ENCODE data around the gene PLCB1. TPM values are rescaled to one million over a fixed set of nuclear protein-coding genes. Genes with fewer than 3 reads are reported as not detected.
A peak's percentile ranks its signal among the peaks of the same experiment; 100 is the strongest.

Gene PLCB1
- total RNA-seq, 1 experiment from 2014 or later, result 4.4 TPM

- Histone ChIP-seq H3K79me2 (ENCODE audit: low read length) (no peaks in the 10 kb centered on the region), H3K9me3 (ENCODE audit: low read length) (no peaks in the 10 kb centered on the region; the same call in 1 of the 2 replicates), H3K9me2 (replicated peaks; ENCODE audit: low read length) (no peaks in the 10 kb centered on the region), H3K27me3 (ENCODE audit: low read length) (peaks cover 10% of the 10 kb centered on the region; the same call in 1 of the 2 replicates), H3K4me2 (ENCODE audit: low read length) (no peak overlapping the region), H3K9ac (ENCODE audit: low read length) (no peak overlapping the region), H3F3A (ENCODE audit: low read length, unreplicated experiment) (no peaks in the 10 kb centered on the region), H3K4me3 (ENCODE audit: low read length) (no peak overlapping the region), H2AFZ (ENCODE audit: low read length) (no peak overlapping the region), H3K36me3 (ENCODE audit: low read depth, low read length) (no peaks in the 10 kb centered on the region), H3K27ac (ENCODE audit: low read length) (no peak overlapping the region), H4K20me1 (ENCODE audit: low read length) (no peaks in the 10 kb centered on the region), H3K4me1 (ENCODE audit: insufficient read depth, low read length) (no peaks in the 10 kb centered on the region)
- no peak for DNase-seq
- TF ChIP-seq, protein P1, sequence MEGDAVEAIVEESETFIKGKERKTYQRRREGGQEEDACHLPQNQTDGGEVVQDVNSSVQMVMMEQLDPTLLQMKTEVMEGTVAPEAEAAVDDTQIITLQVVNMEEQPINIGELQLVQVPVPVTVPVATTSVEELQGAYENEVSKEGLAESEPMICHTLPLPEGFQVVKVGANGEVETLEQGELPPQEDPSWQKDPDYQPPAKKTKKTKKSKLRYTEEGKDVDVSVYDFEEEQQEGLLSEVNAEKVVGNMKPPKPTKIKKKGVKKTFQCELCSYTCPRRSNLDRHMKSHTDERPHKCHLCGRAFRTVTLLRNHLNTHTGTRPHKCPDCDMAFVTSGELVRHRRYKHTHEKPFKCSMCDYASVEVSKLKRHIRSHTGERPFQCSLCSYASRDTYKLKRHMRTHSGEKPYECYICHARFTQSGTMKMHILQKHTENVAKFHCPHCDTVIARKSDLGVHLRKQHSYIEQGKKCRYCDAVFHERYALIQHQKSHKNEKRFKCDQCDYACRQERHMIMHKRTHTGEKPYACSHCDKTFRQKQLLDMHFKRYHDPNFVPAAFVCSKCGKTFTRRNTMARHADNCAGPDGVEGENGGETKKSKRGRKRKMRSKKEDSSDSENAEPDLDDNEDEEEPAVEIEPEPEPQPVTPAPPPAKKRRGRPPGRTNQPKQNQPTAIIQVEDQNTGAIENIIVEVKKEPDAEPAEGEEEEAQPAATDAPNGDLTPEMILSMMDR (conservative IDR thresholded peaks at IDR 0.05; ENCODE audit: low read depth, low read length), result no peak
- TF ChIP-seq EZH2 (IDR thresholded peaks at IDR 0.05; ENCODE audit: low read length, unreplicated experiment), result no peak
- TF ChIP-seq EZH2phosphoT487 (IDR thresholded peaks at IDR 0.05; ENCODE audit: borderline replicate concordance, low read length), result no peak
- BruUV-seq (replicated peaks), result no TSS peak
- intact Hi-C loops (cut with micrococcal nuclease), result no loop called here
- peak; percentile 13; the same call in 1 of the 2 replicates for ATAC-seq
- POLR2A ChIA-PET (ENCODE audit: unreplicated experiment), result no interaction called here
- CTCF ChIA-PET, result no interaction called here
Observed at GRCh38 chr20:8504030-8504429, 372.0 kb downstream of the PLCB1 start.

- H3K79me2 ChIP-seq (ENCODE audit: low read length), result no peaks in the 10 kb centered on the region
- H3K27me3 ChIP-seq (ENCODE audit: low read length), result peaks cover 9% of the 10 kb centered on the region; the same call in 1 of the 2 replicates
- H3K4me2 ChIP-seq (ENCODE audit: low read length), result no peak overlapping the region
- BruUV-seq (replicated peaks), result no TSS peak
- H3F3A ChIP-seq (ENCODE audit: low read length, unreplicated experiment), result no peaks in the 10 kb centered on the region
- DNase-seq (no peak), ATAC-seq (no peak)
- CTCF ChIA-PET, result no interaction called here
- H3K9me3 ChIP-seq (ENCODE audit: low read length), result no peaks in the 10 kb centered on the region; the same call in 1 of the 2 replicates
- no peaks in the 10 kb centered on the region for H4K20me1 ChIP-seq (ENCODE audit: low read length)
- H3K9ac ChIP-seq (ENCODE audit: low read length), result no peak overlapping the region
- intact Hi-C loops (cut with micrococcal nuclease), result no loop called here
- no peaks in the 10 kb centered on the region for H3K4me1 ChIP-seq (ENCODE audit: insufficient read depth, low read length)
- no peak overlapping the region for H3K4me3 ChIP-seq (ENCODE audit: low read length)
- POLR2A ChIA-PET (ENCODE audit: unreplicated experiment), result no interaction called here
- H3K36me3 ChIP-seq (ENCODE audit: low read depth, low read length), result no peaks in the 10 kb centered on the region
- H2AFZ ChIP-seq (ENCODE audit: low read length), result no peak overlapping the region
- H3K27ac ChIP-seq (ENCODE audit: low read length), result no peak overlapping the region
- TF ChIP-seq, protein P1 (conservative IDR thresholded peaks at IDR 0.05; ENCODE audit: low read depth, low read length), result no peak
- no peak for TF ChIP-seq EZH2phosphoT487 (IDR thresholded peaks at IDR 0.05; ENCODE audit: borderline replicate concordance, low read length)
- no peak for TF ChIP-seq EZH2 (IDR thresholded peaks at IDR 0.05; ENCODE audit: low read length, unreplicated experiment)
- H3K9me2 ChIP-seq (replicated peaks; ENCODE audit: low read length), result no peaks in the 10 kb centered on the region
Observed at GRCh38 chr20:8505476-8506200, 373.6 kb downstream of the PLCB1 start.

DNA sequence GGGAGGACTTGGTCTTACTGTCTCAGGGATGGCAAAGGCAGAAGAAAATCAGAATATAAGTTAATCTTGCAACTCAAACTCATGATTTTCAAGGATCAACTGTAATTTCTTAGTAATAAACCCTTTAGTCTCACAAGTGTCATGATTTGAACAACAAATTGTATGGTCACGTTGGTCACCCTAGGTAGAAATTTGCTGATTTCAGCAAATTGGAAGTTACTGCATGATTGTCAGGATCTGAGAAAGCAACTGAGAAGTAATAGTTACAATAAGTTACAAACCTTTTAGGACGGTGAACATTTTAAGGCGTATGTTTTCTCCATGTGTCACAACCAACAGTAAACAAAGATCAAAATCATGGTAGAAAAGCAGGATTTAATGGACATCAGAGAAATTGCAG, 375.2 kb downstream of the PLCB1 start:
- Histone ChIP-seq H3F3A (ENCODE audit: low read length, unreplicated experiment) (no peaks in the 10 kb centered on the region), H3K4me1 (ENCODE audit: insufficient read depth, low read length) (no peaks in the 10 kb centered on the region), H2AFZ (ENCODE audit: low read length) (no peak overlapping the region), H3K4me2 (ENCODE audit: low read length) (no peak overlapping the region), H3K4me3 (ENCODE audit: low read length) (no peak overlapping the region), H3K79me2 (ENCODE audit: low read length) (no peaks in the 10 kb centered on the region), H3K27ac (ENCODE audit: low read length) (no peak overlapping the region), H3K27me3 (ENCODE audit: low read length) (peaks cover 9% of the 10 kb centered on the region), H3K9me2 (replicated peaks; ENCODE audit: low read length) (no peaks in the 10 kb centered on the region), H3K9me3 (ENCODE audit: low read length) (no peaks in the 10 kb centered on the region; the same call in 1 of the 2 replicates), H3K36me3 (ENCODE audit: low read depth, low read length) (no peaks in the 10 kb centered on the region), H4K20me1 (ENCODE audit: low read length) (no peaks in the 10 kb centered on the region), H3K9ac (ENCODE audit: low read length) (no peak overlapping the region)
- TF ChIP-seq, protein P1 (conservative IDR thresholded peaks at IDR 0.05; ENCODE audit: low read depth, low read length), result no peak
- no peak for TF ChIP-seq EZH2phosphoT487 (IDR thresholded peaks at IDR 0.05; ENCODE audit: borderline replicate concordance, low read length)
- no peak for TF ChIP-seq EZH2 (IDR thresholded peaks at IDR 0.05; ENCODE audit: low read length, unreplicated experiment)
- DNase-seq (no peak), ATAC-seq (no peak)
- no TSS peak for BruUV-seq (replicated peaks)
- intact Hi-C loops (cut with micrococcal nuclease), result no loop called here
- CTCF ChIA-PET, result no interaction called here
- POLR2A ChIA-PET (ENCODE audit: unreplicated experiment), result no interaction called here

Measured in PC-3 (cell line).